HuH-7 (cell line): Measurements from ENCODE around the gene ING3.

ENCODE experiments used
- DNase-seq: peaks from one replicate; pipeline ENCODE4 v3.0.0; 2011; ENCODE audit warnings: low spot score

The ING3 gene, protein sequence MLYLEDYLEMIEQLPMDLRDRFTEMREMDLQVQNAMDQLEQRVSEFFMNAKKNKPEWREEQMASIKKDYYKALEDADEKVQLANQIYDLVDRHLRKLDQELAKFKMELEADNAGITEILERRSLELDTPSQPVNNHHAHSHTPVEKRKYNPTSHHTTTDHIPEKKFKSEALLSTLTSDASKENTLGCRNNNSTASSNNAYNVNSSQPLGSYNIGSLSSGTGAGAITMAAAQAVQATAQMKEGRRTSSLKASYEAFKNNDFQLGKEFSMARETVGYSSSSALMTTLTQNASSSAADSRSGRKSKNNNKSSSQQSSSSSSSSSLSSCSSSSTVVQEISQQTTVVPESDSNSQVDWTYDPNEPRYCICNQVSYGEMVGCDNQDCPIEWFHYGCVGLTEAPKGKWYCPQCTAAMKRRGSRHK

DNA sequence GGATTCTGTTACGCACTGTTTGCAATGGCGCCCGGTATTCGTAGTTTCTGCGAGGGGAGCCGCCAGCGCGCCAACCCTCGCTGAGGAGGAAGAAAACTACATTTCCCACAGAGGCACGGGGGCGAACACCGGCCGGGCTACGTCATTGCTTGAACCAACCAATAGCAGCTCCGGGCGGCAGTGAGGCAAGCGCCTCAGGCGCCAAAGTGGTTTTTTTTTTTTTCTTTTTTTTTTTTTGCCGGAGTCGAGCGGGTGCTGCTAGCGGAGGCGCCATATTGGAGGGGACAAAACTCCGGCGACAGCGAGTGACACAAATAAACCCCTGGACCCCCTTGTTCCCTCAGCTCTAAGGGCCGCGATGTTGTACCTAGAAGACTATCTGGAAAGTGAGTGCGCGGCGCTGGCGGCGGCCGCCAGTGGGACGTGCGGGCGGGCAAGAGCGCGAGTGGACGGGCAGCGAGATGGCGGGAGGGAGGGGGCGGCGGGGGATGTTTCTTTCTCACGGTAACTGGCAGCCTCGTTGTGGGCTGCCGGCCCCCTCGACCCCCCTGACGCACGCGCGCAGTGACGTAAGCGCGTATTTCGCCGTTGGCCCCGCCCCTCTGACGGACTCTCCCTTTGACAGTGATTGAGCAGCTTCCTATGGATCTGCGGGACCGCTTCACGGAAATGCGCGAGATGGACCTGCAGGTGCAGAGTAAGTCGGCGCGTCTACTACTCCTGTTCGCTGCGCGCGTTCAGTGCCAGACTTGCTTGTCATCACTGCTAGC lies at the start of gene ING3:
Gene ING3, plus strand, starts transcription at position 239 of the 770 bp plus-strand sequence. Its CDS starts 120 bp downstream, at position 359.
- peak; percentile 77 for DNase-seq

DNA sequence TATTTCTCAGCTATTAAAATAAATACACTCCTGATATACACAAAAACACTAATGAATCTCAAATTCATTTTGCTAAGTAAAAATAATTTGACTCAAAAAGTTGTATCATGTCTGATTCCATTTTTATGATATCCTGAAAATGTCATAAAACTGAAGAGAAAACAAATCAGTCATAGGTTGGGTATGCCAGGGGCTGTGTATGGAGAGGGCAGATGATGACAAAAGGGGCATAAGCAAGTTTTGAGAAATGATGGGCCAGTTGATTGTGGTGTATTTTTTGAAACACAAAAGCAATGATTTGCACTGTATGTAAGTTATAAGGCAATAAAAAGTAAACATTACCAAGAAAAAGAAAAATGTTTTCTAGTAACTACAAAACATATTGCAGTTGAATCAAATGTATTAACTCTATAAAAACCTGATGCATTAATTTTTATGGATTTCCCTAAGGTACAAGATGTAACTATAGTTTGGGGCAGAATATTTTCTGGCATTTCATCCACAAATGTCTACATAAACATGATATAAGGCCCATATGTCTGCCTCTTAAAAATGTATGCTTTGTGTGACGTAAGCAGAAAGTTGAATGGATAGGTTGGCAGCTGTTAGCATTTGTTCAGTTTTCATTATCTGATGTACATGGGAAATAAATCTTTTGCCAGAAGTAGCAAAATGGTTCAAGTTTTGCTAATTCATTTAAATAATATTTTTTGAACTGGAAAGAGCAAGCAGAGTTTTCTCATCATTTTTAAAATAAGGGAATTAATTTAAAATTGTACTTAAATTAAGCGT lies 35.1 kb upstream of the ING3 start:
- no peak for DNase-seq

DNA sequence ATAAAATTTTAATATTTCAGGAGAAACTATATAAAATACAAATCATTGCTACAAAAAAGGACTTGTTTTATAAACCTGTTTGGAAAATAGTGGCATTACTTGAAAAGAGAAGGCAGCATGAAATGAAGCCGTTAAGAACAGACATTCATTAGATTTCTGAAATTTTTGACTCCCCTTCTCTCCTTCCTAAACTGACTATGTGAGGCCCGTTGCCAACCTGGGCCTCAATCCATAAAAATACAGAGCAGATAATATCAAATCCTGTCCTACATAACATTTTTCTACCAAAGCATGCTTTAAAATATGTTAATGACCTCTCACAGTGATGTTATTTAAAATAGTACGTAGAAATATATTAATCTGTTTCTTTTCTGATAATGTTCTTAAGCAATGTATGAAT lies 34.5 kb upstream of the ING3 start:
- no peak for DNase-seq

DNA sequence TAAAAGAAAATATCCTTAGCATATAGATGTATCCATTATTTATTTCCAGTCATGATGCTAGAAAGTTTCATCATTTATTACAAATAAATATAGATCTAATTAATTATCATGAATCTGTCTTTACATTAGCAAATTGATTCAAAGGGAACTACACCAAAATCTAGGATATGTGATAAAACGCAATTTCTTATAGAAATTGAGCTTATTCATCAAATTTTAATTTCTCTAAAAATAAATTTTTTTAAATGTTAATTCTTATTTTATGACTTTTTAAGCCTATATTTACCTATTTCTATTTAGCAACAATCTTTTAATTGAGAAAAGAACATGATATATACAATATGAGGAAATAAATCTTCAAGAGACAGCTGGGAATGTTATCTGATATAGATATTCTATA lies 34.0 kb upstream of the ING3 start:
- no peak for DNase-seq

DNA sequence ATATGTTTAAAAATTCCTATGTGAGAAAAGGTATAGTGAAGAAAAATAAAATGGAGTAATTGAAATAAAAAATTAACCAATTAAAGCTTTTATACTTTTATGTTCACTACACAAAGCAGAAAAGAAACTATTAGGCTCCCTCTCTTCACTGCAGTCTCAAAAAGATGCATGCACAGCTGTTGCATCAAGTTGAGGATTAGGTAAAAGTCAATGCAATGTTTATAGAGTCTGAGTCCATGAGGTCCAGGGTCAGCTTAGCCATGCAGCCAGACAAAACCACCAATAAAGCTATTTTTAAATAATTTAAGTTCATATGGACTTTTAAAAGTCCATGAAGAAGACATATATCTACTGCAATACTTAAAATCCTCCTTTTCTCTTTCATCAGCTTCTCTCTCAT lies 31.1 kb upstream of the ING3 start:
- no peak for DNase-seq

DNA sequence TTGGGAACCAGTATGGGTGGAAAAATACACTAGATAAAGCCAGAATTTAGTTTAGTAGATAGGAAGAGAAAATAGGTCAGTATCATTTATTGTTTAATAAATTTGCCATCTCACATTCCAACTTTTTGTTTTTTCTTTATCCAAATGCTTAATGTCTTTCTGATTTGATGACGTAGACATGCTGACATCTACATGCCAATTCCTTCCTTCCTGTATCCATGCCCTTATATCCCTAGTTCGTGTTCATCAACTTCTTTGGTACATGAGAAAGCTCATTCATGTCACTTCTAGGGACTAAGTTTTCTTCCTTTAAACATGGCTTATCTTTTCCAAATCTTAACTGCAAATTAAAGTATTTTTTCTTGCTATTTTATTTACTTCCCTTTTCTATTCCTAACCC lies 30.5 kb upstream of the ING3 start:
- DNase-seq = no peak

DNA sequence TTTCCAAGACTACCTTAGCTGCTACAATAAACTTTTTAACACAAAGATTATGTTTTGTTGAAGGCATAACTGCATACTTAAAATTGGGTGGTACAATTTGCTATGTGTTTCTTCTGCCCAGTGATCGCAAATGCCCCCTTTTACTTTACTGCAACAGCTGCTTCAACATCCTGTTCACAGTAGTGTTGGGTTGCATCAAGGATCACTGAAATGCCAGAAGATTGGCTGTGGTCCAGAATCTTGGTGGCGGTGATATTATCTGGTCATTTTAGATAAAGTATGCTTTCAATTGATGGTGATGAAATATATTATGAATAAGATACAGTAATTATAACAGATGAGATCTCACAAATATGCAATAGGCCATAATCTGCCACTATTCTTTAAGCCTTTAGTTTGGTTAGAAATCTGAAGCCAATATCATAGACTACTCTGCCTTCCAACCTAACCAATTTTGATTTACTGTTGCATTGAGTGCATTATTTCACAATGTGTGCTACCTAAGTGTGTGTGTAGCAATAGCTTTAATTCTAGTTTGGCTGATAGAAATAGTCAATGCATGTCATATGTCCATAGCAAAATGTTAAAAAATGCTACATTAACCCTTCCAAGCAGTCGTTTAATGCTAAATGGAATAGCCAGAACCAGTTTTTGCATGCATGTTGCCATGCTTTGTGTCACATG lies 29.8 kb upstream of the ING3 start:
- no peak for DNase-seq

DNA sequence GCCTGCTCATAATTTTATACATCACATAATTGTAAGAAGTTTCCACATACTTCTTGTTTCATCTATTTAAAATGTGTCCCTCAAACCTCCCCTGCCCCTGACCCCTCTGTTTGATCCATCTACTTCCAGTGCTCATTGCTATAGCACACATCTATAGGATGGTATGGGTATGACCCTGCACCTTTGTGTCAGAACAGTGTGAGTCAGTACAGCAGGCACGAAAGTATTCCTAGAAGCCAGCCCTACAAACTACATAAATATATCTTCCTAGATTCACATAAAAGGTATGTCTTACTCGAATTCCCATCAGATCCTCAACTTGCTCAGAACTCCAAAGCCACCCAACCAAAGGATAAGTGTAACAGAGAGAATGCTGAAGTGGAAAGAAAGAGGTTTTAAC lies 25.7 kb upstream of the ING3 start:
- no peak for DNase-seq

DNA sequence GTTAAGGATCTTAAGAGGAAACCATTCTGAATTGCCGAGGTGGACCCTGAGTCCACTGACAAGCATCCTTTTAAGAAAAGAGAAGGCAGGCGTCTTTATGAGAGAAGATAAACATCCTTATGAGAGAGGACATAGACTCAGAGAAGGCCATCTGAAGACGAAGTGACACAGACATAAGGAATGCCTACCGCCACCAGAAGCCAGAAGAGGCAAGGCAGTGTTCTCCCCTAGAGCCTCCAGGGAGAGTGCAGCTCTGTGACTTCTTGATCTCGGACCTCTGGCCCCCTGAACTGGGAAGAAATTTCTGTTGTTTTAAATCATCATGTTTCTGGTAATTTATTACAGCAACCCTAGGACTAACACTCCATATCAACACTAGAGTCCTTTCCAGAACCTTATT lies 25.2 kb upstream of the ING3 start:
- DNase-seq = no peak

DNA sequence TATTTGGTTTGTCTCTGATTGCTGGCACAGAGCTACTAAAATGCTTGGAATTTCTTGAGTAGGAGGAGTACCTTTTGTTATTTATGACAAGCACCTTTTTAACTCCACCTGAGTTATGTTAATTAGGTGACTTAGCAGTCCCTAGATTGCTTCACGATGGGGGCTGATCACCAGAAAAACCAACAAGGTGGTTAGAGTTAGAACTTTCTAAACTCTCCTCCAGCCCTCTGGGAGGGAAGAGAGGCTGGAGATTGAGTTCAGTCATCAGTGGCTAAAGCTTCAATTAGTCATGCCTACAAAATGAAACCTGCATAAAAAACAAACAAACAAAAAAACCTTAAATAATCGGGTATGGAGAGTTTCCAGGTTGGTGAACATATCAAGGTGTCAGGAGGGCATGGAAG lies 23.6 kb upstream of the ING3 start:
- DNase-seq = no peak

DNA sequence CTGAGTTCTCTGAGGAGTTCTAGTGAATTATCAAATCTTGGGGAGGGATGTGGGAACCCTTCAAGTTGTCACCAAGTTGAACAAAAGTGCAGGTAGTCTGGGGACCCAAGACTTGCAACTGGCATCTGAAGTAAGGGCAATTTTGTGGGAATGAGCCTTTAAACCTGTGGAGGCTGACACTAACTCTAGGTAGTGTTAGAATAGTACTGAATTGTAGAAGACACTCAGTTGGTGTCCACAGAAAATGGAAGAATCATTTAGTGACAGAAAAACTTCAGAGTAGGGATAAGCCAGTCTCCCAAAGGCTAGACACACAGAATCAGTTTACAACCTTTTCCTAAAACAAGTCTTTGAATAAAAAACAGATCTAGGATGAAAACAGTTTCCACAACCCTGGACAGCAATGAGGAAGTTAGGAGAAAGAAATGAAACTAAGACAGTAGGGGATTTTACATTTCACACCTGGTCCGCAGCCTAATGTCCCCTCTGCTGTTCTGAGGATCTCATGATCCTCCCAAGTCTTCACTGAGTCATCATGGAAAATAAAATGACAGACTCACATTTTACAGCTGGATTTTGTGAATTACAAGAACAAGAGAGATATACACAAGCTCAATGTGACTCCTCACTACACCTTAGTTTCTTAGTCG lies 23.0 kb upstream of the ING3 start:
- no peak for DNase-seq

DNA sequence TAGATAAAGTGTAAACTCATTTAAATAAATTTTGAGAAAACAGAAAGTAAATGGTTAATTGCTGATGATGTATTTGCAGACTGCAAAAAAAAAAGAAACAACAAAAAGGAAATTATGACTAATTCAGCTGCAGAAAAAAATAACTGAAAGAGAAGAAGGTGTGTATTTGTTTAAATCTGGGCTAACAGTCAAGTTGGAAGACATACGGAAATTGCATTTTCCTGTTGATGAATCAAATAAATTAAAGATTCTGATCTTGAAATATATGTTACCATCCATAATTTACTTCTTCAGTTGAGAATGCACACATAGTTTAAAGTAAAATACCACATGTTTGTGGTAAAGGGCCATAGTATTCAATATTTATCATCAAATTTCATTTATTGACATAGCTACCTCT lies 19.3 kb upstream of the ING3 start:
- no peak for DNase-seq

DNA sequence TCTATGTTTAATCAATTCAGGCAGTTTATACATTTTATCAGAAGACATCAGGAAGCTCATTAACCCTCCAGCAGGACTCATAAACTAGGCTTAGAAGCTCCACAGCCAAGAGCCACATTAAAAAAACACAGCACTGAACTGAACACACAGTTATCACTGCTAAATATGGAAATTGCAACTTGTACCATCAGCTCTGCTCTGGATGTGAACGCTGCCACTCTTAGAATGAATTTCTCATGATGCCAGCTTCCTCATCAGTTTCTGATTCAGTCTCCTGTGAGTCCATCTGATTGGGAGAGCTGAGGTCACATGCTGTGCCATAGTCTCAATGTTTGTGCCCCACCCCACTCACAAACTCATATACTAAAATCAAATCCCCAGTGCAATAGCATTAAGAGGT lies 17.1 kb upstream of the ING3 start:
- DNase-seq = no peak

DNA sequence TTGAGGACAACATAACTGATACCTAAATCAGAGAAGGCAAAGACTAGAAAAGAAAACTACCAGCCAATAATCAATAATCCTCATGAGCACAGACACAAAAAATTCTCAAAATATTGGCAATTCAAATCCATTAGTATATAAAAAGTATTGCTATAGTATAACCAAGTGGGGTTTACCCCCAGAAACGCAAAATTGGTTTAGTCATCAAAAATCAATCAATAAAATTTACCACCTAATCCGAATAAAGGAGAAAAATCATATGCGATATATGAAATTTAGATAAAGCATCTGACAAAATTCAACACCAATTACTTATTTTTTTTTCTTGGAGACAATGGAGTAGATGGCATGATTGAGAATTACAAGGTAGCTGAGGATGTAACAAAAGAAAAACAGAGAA lies 11.2 kb upstream of the ING3 start:
- DNase-seq = no peak

DNA sequence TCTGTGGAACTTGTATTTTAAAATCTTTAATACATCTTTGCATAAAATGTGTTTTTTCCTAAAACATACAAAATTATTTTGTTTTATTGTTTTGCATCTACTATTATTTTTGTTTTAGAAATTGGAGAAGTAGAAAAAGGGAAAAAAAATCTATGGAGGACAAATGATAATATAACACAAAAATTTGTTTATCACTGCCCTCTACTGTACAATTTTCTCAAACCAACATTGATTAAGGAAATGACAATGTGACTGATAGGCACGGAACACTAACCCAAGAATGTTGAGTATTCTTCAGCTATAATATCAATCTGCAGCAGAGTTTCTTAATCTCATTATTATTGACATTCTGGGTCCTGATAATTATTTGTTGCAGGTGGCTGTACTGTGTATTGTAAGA lies 9.5 kb upstream of the ING3 start:
- no peak for DNase-seq

DNA sequence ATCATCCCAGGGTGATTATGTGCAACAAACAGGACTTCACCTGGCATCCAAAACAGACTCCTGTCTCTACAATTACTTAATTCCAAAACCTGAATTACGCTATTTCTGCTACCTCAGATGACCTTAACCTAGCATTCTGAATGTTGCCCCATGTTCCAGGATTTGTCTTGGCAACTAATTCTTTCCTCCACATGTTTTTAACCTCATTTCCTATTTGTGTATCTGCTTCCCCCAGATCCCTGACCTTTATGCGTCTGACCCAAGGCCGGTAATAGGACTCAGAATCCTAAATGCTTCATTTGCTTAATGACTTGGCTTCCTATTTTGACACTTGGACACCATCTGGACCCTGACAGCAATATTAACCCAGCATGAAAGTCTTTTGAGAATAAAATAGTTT lies 8.7 kb upstream of the ING3 start:
- no peak for DNase-seq

DNA sequence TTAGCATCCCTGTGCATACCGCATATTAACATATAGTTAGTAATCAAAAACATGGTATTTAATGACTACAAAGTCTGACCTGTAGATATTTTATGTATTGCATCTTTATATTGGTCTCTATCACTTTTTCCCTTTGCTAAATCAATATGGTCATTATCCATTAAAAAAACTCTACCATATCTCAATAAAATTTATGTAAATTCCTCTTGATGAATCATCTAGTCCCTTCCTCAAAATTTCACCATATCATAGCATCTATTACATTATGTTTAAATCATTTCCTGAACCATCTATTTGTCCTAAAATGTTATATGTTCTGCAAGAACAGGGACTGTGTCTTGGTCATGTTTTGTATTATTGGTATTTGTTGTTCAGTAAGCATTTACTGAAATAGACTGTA lies 7.7 kb upstream of the ING3 start:
- DNase-seq = no peak

DNA sequence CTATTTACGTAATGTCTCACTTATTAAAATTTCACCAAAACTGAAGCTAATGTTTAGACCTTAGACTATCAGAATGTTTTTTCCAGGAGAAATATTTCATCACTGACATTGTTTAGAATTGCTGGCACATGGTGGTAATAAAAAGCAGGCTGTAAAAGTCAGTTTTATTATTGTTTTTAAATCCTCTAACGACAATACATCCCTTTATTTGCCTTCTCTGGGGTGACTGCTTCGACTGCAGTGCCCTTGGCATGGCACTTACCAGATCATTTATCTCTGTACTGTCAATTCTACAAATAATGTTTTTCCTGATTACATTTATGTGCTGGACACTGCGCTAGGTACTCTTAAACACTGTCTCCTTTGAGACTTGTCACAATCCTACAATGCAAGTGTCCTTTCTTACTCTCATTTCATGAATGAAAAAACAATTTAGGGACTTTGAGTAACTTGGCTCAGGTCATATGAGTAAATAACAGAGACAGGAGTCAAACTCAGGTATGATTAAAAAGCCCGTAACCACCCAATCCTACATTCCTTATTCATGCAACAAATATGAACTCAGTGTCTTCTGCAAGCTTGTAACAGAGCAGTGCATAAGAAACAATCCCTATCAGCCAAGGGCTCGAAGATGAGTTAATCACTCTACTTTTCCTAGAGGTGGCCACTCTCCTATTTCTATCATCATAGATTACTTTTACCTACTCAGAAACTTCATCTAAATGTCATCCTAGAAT lies 5.6 kb upstream of the ING3 start:
- no peak for DNase-seq

DNA sequence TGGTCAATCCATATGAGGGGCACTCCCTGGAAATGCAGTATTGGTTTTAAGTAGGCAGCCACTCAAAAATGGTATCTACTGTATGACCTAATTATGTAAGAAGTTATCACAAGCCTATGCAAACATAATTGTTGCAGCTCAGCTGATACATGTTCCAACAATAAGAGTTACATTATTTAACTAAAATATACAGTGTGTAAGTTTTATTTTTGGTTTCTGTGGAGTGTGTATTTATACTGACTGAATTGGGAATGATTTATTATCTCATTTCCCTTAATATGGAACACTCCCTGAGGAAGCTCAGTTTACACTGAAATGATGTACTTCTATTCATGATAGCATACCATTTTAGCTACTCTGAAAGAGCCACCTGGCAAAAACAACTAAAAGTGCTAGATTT lies 2.6 kb upstream of the ING3 start:
- DNase-seq = no peak

DNA sequence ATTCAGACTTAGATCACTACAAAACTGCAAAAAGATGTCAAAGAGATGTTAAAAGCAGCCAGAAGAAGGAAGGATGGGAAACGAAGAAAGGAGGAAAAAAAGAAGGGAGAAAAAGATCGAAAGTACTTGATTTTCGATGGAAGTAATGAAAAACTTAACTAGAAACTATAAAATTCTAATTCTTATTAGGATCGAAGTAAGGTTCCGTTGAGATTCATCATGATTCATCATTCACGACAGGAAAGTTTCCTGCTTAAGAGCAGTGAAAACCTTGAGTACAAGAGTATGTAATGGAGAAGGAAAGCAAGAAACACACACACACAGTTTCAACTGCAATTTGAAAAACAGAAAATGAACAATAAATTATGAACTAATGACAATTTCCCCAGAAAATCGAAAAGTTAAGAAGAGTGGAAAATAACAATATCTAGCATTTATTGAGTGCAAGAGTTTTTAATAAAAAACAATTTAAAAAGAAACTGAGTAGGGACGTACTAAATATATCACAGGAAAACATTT lies 1.1 kb upstream of the ING3 start:
- DNase-seq = no peak
